Measurements from ENCODE around the gene CMTR2.
"Not testable (repeated sequence)": the region's sequence is repeated elsewhere in the genome, so short reads cannot be mapped to it uniquely, and the experiment has no call there.

Gene CMTR2

DNA sequence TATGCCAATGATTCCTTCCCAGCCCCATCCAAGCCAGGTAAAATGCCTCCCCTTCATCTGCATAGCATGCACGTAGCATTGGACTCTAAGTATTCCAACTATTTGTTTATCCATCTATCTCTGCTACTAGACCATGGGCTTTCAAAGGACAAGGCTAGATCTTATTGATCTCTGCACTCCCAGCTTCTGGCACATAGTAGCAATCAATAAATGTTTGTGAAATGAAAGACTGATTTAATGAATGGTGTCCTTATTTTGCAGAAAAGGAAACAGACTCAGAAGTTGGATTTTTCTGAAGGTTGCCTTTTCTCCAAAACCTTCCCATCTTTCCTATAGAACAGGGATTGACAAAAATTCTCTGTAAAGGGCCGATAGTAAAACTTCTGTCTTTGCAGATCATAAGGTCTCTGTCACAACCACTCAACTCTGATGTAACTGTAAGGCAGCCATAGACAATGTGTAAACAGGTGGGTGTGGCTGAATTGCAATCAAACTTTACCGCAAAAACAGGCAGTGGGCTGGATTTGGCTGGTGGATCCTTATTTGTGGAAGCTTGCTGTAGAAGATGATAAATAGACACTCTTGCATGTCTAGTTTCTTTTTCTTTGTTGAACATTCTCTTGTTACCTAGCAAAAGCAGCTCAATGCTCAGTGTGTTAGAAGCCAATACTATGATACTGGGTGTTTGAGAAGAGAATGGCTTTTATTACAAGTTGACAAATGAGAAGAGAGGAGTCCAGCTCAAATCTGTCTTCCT lies 7.6 kb upstream of the CMTR2 start:
- DNase-seq (ENCODE audit: extremely low spot score) = no peak
- ChIA-PET POLR2A (no interaction called here), CTCF (interaction anchor here (1.0 kb wide), 1 partner anchor 15 kb away, joined by 4 read pairs; no protein-coding TSS in a partner anchor)
- no peak for TF ChIP-seq ELF4 (IDR thresholded peaks at IDR 0.05)
- TF ChIP-seq FOXA1 (IDR thresholded peaks at IDR 0.05) = no peak
- no peak for TF ChIP-seq LEF1 (IDR thresholded peaks at IDR 0.05; ENCODE audit: borderline replicate concordance)
- TF ChIP-seq HDGF (IDR thresholded peaks at IDR 0.05; ENCODE audit: borderline replicate concordance) = no peak
- no peak for TF ChIP-seq TARDBP (IDR thresholded peaks at IDR 0.05)
- TF ChIP-seq, protein P1, sequence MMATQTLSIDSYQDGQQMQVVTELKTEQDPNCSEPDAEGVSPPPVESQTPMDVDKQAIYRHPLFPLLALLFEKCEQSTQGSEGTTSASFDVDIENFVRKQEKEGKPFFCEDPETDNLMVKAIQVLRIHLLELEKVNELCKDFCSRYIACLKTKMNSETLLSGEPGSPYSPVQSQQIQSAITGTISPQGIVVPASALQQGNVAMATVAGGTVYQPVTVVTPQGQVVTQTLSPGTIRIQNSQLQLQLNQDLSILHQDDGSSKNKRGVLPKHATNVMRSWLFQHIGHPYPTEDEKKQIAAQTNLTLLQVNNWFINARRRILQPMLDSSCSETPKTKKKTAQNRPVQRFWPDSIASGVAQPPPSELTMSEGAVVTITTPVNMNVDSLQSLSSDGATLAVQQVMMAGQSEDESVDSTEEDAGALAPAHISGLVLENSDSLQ (IDR thresholded peaks at IDR 0.05) = no peak
- no peak for TF ChIP-seq NFRKB (IDR thresholded peaks at IDR 0.05)
- TF ChIP-seq SP1 (IDR thresholded peaks at IDR 0.05) = no peak
- TF ChIP-seq ARNT (IDR thresholded peaks at IDR 0.05) = no peak
- no peak for TF ChIP-seq ZNF384 (IDR thresholded peaks at IDR 0.05)
- no peak for TF ChIP-seq BHLHE40 (IDR thresholded peaks at IDR 0.05; ENCODE audit: borderline replicate concordance)

DNA sequence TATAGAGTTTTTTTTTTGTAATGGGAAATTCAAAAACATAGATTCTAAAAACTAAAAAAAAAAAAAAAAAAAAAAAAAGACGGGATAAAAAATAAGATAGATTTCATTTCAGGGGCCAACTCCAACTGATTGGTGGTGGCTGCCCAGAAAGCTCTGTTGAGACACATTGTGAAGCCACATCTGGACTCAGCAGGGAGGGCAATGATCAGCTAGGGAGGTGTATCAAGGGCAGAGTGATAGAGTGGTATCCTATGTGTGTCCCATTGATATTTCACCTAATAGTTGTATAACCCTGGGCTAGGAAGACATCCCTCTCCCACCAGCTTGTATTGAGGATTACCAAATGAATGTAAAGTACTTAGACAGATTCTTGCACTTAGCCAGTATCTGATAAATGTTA lies 6.7 kb upstream of the CMTR2 start:
- TF ChIP-seq BHLHE40 (IDR thresholded peaks at IDR 0.05; ENCODE audit: borderline replicate concordance) (no peak), FOXK2 (IDR thresholded peaks at IDR 0.05) (no peak), FOXA1 (IDR thresholded peaks at IDR 0.05) (no peak), ARNT (IDR thresholded peaks at IDR 0.05) (no peak), NFRKB (IDR thresholded peaks at IDR 0.05) (no peak)
- ChIA-PET POLR2A (no interaction called here), CTCF (no interaction called here)
- no peak for DNase-seq (ENCODE audit: extremely low spot score)

DNA sequence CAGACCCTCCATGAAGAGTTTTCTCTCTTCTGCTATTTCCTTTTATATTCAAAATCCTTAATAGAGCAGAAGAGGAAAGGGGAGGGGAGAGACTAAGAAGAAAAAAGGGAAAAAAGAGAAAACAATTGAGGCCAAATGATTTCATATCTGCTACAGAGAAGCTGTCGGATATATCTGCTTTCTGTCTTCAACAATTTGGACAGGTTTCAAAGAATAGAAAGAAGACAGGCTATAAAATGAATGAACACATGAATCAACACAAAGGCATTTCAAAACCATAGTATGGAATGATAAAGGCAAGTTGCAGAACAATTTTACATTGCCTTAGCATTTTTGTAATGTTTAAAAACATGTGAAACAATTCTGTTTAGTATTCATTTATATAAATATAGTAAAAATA lies 4.7 kb upstream of the CMTR2 start:
- no peak for DNase-seq (ENCODE audit: extremely low spot score)
- CTCF ChIA-PET = interaction anchor here (1.2 kb wide), 1 partner anchor 18 kb away, joined by 3 read pairs; no protein-coding TSS in a partner anchor
- POLR2A ChIA-PET = no interaction called here
- TF ChIP-seq SP1 (IDR thresholded peaks at IDR 0.05) (no peak), L3MBTL2 (conservative IDR thresholded peaks at IDR 0.05) (no peak), SUZ12 (IDR thresholded peaks at IDR 0.05) (no peak), TARDBP (IDR thresholded peaks at IDR 0.05) (no peak), NFRKB (IDR thresholded peaks at IDR 0.05) (no peak), FOXK2 (IDR thresholded peaks at IDR 0.05) (no peak), ZNF384 (IDR thresholded peaks at IDR 0.05) (no peak), LEF1 (IDR thresholded peaks at IDR 0.05; ENCODE audit: borderline replicate concordance) (no peak), FOXA1 (IDR thresholded peaks at IDR 0.05) (no peak), ELF4 (IDR thresholded peaks at IDR 0.05) (no peak), HDGF (IDR thresholded peaks at IDR 0.05; ENCODE audit: borderline replicate concordance) (no peak), FOXM1 (IDR thresholded peaks at IDR 0.05; ENCODE audit: borderline replicate concordance) (no peak), BHLHE40 (IDR thresholded peaks at IDR 0.05; ENCODE audit: borderline replicate concordance) (no peak), CTBP1 (IDR thresholded peaks at IDR 0.05; ENCODE audit: borderline replicate concordance) (no peak), ARNT (IDR thresholded peaks at IDR 0.05) (no peak)
- TF ChIP-seq, protein P1 (IDR thresholded peaks at IDR 0.05) = no peak

DNA sequence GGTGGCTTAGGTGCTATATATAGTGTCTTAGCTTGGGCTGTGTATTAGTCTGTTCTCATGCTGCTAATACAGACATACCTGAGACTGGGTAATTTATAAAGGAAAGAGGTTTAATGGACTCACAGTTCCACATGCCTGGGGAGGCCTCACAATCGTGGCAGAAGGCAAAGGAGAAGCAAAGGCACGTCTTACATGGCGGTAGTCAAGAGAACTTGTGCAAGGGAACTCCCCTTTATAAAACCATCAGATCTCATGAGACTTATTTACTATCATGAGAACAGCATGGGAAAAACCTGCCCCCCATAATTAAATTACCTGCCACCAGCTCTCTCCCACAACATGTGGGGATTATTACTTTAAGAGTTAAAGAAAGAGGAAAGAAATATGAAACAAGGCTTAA lies 2.9 kb upstream of the CMTR2 start:
- CTCF ChIA-PET; DNase-seq (ENCODE audit: extremely low spot score); POLR2A ChIA-PET: not testable (repeated sequence)

DNA sequence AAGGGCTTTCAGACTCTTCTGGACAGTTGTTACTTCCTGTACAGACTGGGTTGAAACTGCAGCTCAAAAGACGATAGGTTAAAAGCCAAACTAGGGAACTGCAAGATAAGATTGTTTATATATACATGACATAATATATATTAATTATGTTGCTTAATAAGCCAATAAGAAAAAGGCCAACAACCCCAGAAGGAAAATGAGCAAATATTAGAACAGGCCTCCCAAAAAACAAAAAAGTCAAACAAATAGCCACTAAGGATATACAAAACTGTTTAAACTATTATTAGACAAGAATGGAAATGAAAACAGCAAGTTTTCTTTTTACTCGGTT lies 495 bp upstream of the CMTR2 start:
- TF ChIP-seq TARDBP (IDR thresholded peaks at IDR 0.05) (no peak), CTBP1 (IDR thresholded peaks at IDR 0.05; ENCODE audit: borderline replicate concordance) (no peak), BHLHE40 (IDR thresholded peaks at IDR 0.05; ENCODE audit: borderline replicate concordance) (no peak), ARNT (IDR thresholded peaks at IDR 0.05) (no peak), ZNF384 (IDR thresholded peaks at IDR 0.05) (no peak), LEF1 (IDR thresholded peaks at IDR 0.05; ENCODE audit: borderline replicate concordance) (no peak), NFRKB (IDR thresholded peaks at IDR 0.05) (no peak), SP1 (IDR thresholded peaks at IDR 0.05) (no peak), SUZ12 (IDR thresholded peaks at IDR 0.05) (no peak), L3MBTL2 (conservative IDR thresholded peaks at IDR 0.05) (no peak), FOXM1 (IDR thresholded peaks at IDR 0.05; ENCODE audit: borderline replicate concordance) (no peak), FOXK2 (IDR thresholded peaks at IDR 0.05) (no peak), HDGF (IDR thresholded peaks at IDR 0.05; ENCODE audit: borderline replicate concordance) (no peak), ELF4 (IDR thresholded peaks at IDR 0.05) (no peak), FOXA1 (IDR thresholded peaks at IDR 0.05) (no peak)
- TF ChIP-seq, protein P1 (IDR thresholded peaks at IDR 0.05) = no peak
- POLR2A ChIA-PET = interaction anchor here (1.0 kb wide), 1 partner anchor 50 kb away, joined by 3 read pairs; no protein-coding TSS in a partner anchor
- DNase-seq (ENCODE audit: extremely low spot score) = no peak
- CTCF ChIA-PET = no interaction called here

DNA sequence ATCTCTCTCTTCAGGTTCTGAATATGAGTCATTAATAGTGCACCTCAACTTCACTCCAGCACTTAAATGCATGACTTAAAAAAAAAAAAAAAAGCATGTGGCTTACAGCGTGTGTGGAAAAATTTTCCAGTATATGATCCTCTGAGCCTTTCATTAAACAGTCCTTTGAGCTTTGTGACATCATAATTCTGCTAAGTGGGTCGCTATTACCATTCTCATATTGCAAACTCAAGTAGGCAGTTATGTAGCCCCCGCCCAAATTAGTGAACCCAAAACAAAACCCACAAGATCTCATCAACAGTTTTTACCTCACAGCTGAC lies 672 bp downstream of the CMTR2 start:
- ChIA-PET CTCF (no interaction called here), POLR2A (no interaction called here)
- TF ChIP-seq CTBP1 (IDR thresholded peaks at IDR 0.05; ENCODE audit: borderline replicate concordance) (no peak), ZNF384 (IDR thresholded peaks at IDR 0.05) (no peak), SUZ12 (IDR thresholded peaks at IDR 0.05) (no peak), ARNT (IDR thresholded peaks at IDR 0.05) (no peak), TARDBP (IDR thresholded peaks at IDR 0.05) (no peak), FOXK2 (IDR thresholded peaks at IDR 0.05) (no peak), FOXA1 (IDR thresholded peaks at IDR 0.05) (no peak), NFRKB (IDR thresholded peaks at IDR 0.05) (no peak), ELF4 (IDR thresholded peaks at IDR 0.05) (no peak), HDGF (IDR thresholded peaks at IDR 0.05; ENCODE audit: borderline replicate concordance) (no peak), SP1 (IDR thresholded peaks at IDR 0.05) (no peak), L3MBTL2 (conservative IDR thresholded peaks at IDR 0.05) (no peak), FOXM1 (IDR thresholded peaks at IDR 0.05; ENCODE audit: borderline replicate concordance) (no peak), LEF1 (IDR thresholded peaks at IDR 0.05; ENCODE audit: borderline replicate concordance) (no peak), BHLHE40 (IDR thresholded peaks at IDR 0.05; ENCODE audit: borderline replicate concordance) (no peak)
- TF ChIP-seq, protein P1 (IDR thresholded peaks at IDR 0.05) = no peak
- no peak for DNase-seq (ENCODE audit: extremely low spot score)

Data from HEK293T (cell line).